HepG2 (cell line): Measurements from ENCODE around the gene MAT2A. TPM values are rescaled to one million over a fixed set of nuclear protein-coding genes. Genes with fewer than 3 reads are reported as not detected.
A peak's percentile ranks its signal among the peaks of the same experiment; 100 is the strongest.

Experiments
- ARNT ChIP-seq: fragments of 450-650 bp; IDR thresholded peaks from 2 replicates; pipeline ENCODE4 v1.6.1; 2017
- HOXA7 ChIP-seq: sonication (generic); formaldehyde crosslinking; IDR thresholded peaks from 2 replicates; pipeline ENCODE4 v1.8.1; 2022; ENCODE audit warnings: mild to moderate bottlenecking, missing genetic modification reagents, moderate library complexity
- JDP2 ChIP-seq: sonication (generic); formaldehyde crosslinking; IDR thresholded peaks from 2 replicates; pipeline ENCODE4 v1.8.1; 2022; ENCODE audit warnings: missing genetic modification reagents, borderline replicate concordance
- NFYC ChIP-seq: IDR thresholded peaks from 2 replicates; pipeline ENCODE4 v1.6.1; 2016; ENCODE audit warnings: missing genetic modification reagents, missing compliant biosample characterization
- POGK ChIP-seq: sonication (generic); formaldehyde crosslinking; conservative IDR thresholded peaks from 2 replicates; pipeline ENCODE4 v1.8.0; 2022; ENCODE audit warnings: mild to moderate bottlenecking, moderate library complexity, missing genetic modification reagents
- PPARG ChIP-seq: conservative IDR thresholded peaks from 2 replicates; pipeline ENCODE4 v1.6.1; 2016; ENCODE audit warnings: missing biosample characterization, missing genetic modification reagents
- PRDM15 ChIP-seq: sonication (generic); formaldehyde crosslinking; IDR thresholded peaks from 2 replicates; pipeline ENCODE4 v1.4.0; 2020; ENCODE audit warnings: missing genetic modification reagents
- SMYD3 ChIP-seq: sonication (generic); formaldehyde crosslinking; IDR thresholded peaks from 2 replicates; pipeline ENCODE4 v1.8.1; 2023; ENCODE audit warnings: mild to moderate bottlenecking, missing genetic modification reagents
- SP5 ChIP-seq: IDR thresholded peaks from 2 replicates; pipeline ENCODE4 v1.6.1; 2016; ENCODE audit warnings: low read depth, borderline replicate concordance
- ZNF263 ChIP-seq: sonication (generic); formaldehyde crosslinking; IDR thresholded peaks from 2 replicates; pipeline ENCODE4 v1.4.0; 2020; ENCODE audit warnings: missing genetic modification reagents
- ZNF564 ChIP-seq: sonication (generic); formaldehyde crosslinking; IDR thresholded peaks from 2 replicates; pipeline ENCODE4 v1.8.1; 2023; ENCODE audit warnings: mild to moderate bottlenecking, missing genetic modification reagents
- ZNF569 ChIP-seq: sonication (generic); formaldehyde crosslinking; IDR thresholded peaks from 2 replicates; pipeline ENCODE4 v1.5.0; 2020; ENCODE audit warnings: mild to moderate bottlenecking, missing genetic modification reagents, moderate library complexity, borderline replicate concordance
- ZNF629 ChIP-seq: sonication (generic); formaldehyde crosslinking; conservative IDR thresholded peaks from 2 replicates; pipeline ENCODE4 v1.5.0; 2020; ENCODE audit warnings: missing genetic modification reagents
- polyA plus RNA-seq, 8 experiments: library from polyadenylated mRNA; depleted of rRNA in 3 of 8; stranded (reverse) in 7 of 8; unstranded in 1 of 8; fragments of >200 nt; fragmentation: Illumina TruSeq in 4 of 8; extraction: Trizol in 4 of 8; gene quantifications; 2 replicates each; pipeline versions ENCODE4 v1.2.1 to v1.2.3, GENCODE V29; 2011 to 2016; ENCODE audit warnings: low read depth in 4 of 8, missing spikeins in 1 of 8, mixed read lengths in 1 of 8; ENCODE audit not compliant: insufficient read depth in 1 of 8
- total RNA-seq, 5 experiments: library from RNA; depleted of rRNA; stranded (reverse); fragments of >200 nt; fragmentation: Illumina TruSeq; extraction: Trizol; gene quantifications; 2 replicates each; pipeline ENCODE4 v1.2.3, GENCODE V29; 2016; ENCODE audit warnings: low read depth in 1 of 5
- TF ChIP-seq, protein P1 (sequence below): sonication (generic); formaldehyde crosslinking; IDR thresholded peaks from 2 replicates; pipeline ENCODE4 v1.4.0; 2020; ENCODE audit warnings: missing genetic modification reagents, borderline replicate concordance
- TF ChIP-seq, protein P2 (sequence below): IDR thresholded peaks from 2 replicates; pipeline ENCODE4 v1.6.1; 2016; ENCODE audit warnings: mild to moderate bottlenecking
- TF ChIP-seq, protein P3 (sequence below): sonication (generic); formaldehyde crosslinking; IDR thresholded peaks from 2 replicates; pipeline ENCODE4 v1.9.0; 2021; ENCODE audit warnings: missing genetic modification reagents, mild to moderate bottlenecking, borderline replicate concordance

MAT2A gene
- total and polyA plus RNA-seq, 2 of the 13 experiments (the other 11 are each of a cell fraction or from before 2014, with no cell fraction given) = 155 to 331 TPM

GRCh38 chr2:85579266-85579935 is 40.4 kb downstream of the MAT2A start (continued):
- TF ChIP-seq NFYC (no peak), POGK (no peak), ZNF564 (CRISPR knock-in tag) (no peak), ZNF263 (CRISPR knock-in tag) (0 out of 2 replicates have a peak, but pooled peaks have one; percentile 2), ARNT (no peak), PPARG (CRISPR knock-in tag) (no peak), SP5 (no peak), HOXA7 (CRISPR knock-in tag) (no peak), ZNF629 (CRISPR knock-in tag) (no peak), SMYD3 (no peak), JDP2 (no peak), PRDM15 (CRISPR knock-in tag) (peak; percentile 55; the same call in 1 of the 2 replicates), ZNF569 (no peak)
- TF ChIP-seq, protein P1, sequence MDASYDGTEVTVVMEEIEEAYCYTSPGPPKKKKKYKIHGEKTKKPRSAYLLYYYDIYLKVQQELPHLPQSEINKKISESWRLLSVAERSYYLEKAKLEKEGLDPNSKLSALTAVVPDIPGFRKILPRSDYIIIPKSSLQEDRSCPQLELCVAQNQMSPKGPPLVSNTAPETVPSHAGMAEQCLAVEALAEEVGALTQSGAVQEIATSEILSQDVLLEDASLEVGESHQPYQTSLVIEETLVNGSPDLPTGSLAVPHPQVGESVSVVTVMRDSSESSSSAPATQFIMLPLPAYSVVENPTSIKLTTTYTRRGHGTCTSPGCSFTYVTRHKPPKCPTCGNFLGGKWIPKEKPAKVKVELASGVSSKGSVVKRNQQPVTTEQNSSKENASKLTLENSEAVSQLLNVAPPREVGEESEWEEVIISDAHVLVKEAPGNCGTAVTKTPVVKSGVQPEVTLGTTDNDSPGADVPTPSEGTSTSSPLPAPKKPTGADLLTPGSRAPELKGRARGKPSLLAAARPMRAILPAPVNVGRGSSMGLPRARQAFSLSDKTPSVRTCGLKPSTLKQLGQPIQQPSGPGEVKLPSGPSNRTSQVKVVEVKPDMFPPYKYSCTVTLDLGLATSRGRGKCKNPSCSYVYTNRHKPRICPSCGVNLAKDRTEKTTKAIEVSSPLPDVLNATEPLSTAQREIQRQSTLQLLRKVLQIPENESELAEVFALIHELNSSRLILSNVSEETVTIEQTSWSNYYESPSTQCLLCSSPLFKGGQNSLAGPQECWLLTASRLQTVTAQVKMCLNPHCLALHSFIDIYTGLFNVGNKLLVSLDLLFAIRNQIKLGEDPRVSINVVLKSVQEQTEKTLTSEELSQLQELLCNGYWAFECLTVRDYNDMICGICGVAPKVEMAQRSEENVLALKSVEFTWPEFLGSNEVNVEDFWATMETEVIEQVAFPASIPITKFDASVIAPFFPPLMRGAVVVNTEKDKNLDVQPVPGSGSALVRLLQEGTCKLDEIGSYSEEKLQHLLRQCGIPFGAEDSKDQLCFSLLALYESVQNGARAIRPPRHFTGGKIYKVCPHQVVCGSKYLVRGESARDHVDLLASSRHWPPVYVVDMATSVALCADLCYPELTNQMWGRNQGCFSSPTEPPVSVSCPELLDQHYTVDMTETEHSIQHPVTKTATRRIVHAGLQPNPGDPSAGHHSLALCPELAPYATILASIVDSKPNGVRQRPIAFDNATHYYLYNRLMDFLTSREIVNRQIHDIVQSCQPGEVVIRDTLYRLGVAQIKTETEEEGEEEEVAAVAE (CRISPR knock-in tag) = no peak
- TF ChIP-seq, protein P2, sequence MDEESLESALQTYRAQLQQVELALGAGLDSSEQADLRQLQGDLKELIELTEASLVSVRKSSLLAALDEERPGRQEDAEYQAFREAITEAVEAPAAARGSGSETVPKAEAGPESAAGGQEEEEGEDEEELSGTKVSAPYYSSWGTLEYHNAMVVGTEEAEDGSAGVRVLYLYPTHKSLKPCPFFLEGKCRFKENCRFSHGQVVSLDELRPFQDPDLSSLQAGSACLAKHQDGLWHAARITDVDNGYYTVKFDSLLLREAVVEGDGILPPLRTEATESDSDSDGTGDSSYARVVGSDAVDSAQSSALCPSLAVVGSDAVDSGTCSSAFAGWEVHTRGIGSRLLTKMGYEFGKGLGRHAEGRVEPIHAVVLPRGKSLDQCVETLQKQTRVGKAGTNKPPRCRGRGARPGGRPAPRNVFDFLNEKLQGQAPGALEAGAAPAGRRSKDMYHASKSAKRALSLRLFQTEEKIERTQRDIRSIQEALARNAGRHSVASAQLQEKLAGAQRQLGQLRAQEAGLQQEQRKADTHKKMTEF (CRISPR knock-in tag) = 0 out of 2 replicates have a peak, but pooled peaks have one; percentile 23
- TF ChIP-seq, protein P3, sequence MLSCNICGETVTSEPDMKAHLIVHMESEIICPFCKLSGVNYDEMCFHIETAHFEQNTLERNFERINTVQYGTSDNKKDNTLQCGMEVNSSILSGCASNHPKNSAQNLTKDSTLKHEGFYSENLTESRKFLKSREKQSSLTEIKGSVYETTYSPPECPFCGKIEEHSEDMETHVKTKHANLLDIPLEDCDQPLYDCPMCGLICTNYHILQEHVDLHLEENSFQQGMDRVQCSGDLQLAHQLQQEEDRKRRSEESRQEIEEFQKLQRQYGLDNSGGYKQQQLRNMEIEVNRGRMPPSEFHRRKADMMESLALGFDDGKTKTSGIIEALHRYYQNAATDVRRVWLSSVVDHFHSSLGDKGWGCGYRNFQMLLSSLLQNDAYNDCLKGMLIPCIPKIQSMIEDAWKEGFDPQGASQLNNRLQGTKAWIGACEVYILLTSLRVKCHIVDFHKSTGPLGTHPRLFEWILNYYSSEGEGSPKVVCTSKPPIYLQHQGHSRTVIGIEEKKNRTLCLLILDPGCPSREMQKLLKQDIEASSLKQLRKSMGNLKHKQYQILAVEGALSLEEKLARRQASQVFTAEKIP = no peak
